NCI-H2171 (cell line): Measurements from ENCODE around the gene SLC41A1.

Source experiments
- DNase-seq: peaks from one replicate; lab custom pipeline; 2025; lab: John Stamatoyannopoulos, UW

SLC41A1 gene

DNA sequence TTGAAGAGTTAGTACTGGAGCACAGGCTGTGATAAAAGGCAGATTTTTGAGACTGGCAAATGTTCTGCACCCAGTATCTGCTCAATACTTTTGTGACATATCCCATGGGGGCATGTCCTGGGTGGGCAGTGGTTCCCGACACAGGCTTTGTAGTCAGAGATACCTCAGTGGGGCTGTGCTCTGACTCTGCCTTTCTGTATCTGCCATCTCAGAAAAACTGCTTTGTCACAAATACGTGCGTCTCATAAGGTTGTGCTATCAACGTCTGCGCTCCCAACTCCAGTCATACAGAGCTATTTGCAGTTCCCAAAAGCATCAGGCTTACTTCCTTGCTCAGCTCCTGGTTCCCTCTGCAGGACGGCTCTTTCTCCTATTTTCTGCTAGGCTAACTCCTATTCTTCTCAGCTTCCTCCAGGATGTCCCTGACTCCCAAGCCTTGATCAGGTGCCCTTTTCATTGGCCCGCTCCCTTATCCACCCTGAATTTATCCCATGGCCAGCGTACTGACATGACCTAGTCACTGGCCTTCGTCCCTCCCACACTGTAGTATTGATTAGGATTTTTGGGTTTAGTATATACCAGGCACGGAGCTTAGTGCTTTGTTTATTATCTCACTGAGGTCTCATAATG lies 25.6 kb downstream of the SLC41A1 start:
- no peak for DNase-seq

DNA sequence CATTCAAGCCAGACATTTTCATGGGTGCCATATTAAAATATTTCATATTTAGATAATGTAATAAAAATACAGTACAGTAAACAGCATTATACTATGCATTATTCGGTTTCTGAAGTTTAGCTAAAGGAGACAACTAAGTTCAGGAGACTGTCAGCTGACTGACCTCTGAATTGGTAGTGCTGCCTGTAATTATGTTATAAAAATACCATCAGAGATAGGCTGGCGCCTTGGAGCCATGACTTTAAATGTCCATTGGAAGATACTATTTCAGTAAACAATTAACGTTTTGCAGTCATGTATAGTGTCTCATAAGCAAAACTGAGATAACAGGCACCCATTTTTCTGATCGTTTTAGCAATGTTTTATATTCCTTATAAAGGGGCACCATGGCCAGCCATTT lies 26.4 kb downstream of the SLC41A1 start:
- DNase-seq: no peak

DNA sequence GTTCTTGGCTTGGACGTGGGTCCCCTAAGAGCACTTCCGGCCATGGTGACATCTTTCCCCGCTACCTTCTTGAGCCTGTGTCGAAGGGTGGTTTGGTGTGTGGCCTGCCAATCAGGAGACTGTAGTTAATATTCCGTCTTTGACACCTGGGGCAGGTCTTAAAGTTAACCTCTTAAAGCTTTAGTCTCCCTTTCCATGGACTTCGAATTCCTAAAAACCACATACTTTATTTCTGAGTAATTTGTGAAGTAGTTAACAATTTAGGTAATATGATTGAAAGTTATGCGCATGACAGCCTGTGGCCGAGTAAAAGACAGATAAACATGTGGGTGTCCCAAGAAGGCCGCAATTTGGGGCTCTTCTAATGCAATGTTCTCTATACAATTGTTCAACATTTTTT lies 27.6 kb downstream of the SLC41A1 start:
- no peak for DNase-seq

- DNase-seq: no peak
Observed at GRCh38 chr1:205783904-205784303, 29.1 kb downstream of the SLC41A1 start.

- no peak for DNase-seq
Observed at GRCh38 chr1:205783433-205783795, 29.6 kb downstream of the SLC41A1 start.

GRCh38 chr1:205782627-205783432 lies 30.2 kb downstream of the SLC41A1 start:
- DNase-seq: no peak

- no peak for DNase-seq
Observed at GRCh38 chr1:205780335-205780734, 32.7 kb downstream of the SLC41A1 start.

DNA sequence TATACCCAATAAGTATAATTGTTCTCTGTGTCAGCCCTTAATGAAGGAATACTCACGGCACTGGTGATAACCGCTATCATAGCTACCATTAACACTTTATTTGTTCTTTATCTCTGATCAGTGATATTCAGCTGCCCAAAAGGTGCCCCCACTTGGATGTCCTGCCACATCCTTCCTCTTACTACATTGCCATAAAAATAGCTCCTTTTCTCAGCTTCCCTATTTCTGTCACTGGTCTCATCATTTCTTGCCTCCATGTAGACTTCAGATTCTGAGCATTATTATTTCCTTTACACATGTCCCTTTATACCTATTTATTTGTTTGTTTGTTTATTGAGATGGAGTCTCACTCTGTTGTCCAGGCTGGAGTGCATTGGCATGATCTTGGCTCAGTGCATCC lies 35.0 kb downstream of the SLC41A1 start:
- no peak for DNase-seq

DNA sequence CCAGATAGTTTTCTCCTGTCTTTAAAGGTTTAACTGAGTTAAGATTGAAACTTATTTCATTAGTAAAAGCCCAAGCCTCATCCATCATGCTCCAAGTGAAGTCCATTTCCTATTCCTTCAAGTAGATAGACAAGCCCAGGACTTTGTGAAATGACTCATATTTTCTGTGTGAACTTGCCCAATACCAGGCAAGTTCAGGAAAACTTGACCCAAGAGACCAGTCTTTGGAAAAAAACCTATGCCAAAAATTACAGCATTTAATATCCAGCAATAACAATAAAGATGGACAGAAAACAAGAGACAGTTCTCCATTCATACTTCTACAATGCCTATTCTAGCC lies 37.3 kb downstream of the SLC41A1 start:
- DNase-seq: no peak

- peak; percentile 90 for DNase-seq
Observed at GRCh38 chr1:205775015-205775716, 37.8 kb downstream of the SLC41A1 start, which contains the start of gene RAB29. Gene RAB29, minus strand, starts transcription at chr1:205775482. Its CDS starts 526 bp downstream, at chr1:205774956.

DNA sequence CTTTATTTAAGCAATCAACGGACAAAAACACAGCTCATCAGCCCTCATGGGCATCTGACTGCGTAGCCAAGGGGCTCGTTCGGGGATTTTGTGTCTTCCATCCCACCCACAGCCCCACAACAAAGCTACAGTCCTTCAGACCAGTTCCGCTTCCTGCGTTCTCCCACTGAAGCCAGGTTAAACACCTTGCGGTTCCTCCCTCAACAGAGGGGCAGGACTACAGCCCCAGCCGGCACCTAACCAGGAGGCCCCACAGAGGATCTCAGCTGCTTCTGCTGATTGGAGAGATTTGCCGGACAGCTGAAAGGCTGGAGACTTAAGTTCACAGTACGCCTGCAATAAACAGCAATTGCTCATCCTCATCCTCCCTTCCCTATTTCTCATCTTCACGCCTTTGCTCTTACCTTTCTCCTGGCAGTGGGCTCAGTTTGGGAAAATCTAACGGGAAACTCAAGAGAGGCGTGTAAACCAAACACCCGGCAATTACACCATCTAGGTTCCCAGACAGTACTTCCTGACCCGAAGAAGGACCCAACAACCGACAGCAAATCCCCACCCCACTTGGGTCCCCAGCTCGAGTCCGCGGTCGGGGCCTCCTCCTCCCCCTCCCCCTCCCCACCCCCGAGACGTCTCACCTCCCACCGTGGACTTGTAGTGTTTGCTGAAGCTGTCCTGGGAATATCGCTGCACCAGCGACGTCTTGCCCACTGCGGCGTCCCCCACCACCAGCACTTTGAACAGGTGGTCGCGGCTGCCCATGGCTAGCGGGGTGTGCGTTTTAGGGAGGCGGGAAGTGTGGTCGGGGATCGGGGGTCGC lies 38.6 kb downstream of the SLC41A1 start:
- DNase-seq: no peak

DNA sequence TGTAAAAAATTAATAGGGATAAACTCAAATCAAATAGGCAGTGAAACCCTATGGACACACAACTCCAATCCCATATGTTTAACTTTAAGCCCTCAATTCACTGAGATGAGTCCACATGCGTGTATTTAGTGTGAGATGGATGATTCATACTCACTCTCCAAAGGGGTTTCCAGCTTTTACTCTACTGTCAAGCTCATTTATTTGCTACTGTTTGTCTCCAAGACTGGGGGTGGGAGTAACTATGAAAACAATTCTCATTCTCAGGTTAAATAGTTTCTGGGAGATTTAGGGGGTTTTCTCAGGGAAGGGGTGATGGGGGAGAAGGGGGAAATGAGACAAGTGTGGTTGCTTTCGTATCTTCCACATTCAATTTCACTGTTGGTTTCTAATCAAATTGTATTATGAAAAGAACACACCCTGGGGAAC lies 40.4 kb downstream of the SLC41A1 start:
- DNase-seq: no peak

DNA sequence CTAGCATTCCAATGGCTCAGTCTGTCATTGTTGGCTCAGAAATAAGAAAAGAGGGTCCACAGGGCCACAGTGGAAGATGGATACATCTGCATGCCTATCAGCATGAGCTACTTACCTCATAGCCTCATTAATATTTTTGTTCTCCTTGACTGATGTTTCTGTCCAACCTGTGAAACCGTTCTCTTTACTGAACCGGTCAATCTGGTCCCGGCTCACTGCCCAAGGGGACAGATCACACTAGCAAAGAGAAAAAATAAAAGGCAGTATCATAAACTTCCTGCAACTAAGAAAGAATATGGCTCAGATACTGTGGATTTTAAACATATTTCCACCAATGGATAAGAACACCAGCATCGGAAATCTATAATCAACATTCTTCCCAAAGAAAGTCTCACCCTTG lies 42.4 kb downstream of the SLC41A1 start:
- no peak for DNase-seq

GRCh38 chr1:205769641-205770365 lies 43.2 kb downstream of the SLC41A1 start:
- DNase-seq: no peak

DNA sequence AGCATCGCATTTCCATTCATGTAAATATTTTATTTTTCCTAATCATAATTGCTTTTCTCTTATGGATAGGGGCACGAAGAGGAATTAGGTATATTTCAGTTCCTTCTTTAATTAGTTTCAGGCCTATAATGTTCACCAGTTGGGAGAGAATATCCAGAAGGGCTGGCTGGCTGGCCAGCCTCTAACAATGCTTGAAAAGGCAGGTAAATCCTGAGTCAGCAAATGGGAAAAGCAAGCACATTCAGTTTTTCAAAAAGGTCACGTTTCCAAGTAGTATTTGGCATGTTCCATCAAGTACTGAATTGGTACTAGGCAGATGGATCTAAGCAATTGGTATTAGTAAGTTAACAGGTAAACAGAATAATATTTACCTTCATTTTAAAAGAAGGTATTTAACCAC lies 45.8 kb downstream of the SLC41A1 start:
- no peak for DNase-seq

- no peak for DNase-seq
Observed at GRCh38 chr1:205766570-205766969, 46.4 kb downstream of the SLC41A1 start.

GRCh38 chr1:205766038-205766437 lies 47.0 kb downstream of the SLC41A1 start:
- DNase-seq: no peak

GRCh38 chr1:205764578-205764977 lies 48.4 kb downstream of the SLC41A1 start:
- no peak for DNase-seq

DNA sequence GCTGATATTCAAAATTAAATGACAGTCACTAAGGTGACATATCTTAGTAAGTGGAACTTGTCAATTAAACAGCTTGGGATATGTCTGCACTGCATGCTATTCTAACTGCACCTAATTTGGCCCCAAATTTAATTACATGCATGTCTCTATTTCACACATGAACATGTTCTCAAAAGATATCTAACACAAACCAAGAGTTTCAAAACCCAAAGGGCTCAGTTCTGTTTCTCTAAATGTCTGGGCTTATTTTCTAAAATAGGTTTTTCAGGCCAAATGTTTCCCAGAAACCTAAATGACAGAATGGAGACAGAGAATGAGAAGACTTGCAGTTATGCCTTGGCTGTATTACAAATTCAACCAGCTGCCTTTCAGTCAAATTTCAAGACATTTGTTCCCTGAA lies 49.0 kb downstream of the SLC41A1 start:
- no peak for DNase-seq

- DNase-seq: no peak
Observed at GRCh38 chr1:205760606-205761005, 52.4 kb downstream of the SLC41A1 start.

DNA sequence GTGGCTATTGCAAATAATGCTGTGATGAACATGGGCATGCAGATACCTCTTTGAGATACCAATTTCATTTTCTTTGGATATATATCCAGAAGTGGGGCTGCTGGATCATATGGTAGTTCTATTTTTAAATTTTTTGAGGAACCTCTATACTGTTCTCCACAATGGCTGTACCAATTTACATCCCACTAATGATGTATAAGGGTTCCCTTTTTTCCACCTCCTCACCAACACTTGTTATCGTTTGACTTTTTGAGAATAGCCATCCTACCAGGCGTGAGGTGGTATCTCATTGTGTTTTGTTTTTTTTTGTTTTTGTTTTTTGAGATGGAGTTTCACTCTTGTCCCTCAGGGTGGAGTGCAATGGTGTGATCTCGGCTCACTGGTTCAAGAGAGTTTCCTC lies 56.4 kb downstream of the SLC41A1 start:
- no peak for DNase-seq

DNA sequence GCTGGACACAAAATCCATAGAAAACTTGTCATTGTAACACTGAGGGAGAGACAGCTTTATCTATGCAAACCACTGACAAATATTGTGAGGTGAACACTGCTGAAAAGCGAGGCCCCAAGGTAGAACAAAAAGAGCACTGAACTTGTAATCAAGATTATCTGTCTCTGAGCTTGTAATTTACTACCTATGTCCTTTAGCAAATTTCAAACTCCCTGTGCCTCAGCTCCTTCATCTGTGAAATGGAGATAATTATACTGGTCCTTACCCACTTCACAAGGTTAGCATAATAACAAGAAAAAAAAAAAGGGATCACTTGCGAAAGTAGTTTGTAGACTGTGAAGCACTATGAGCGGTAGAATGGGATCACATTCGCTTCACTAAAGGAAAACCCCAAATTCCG lies 58.1 kb downstream of the SLC41A1 start:
- no peak for DNase-seq
